Hematopoietic multipotent progenitor cell treated with erythropoietin and hydrocortisone succinate and interleukin-3 and kit ligand, for 4 days (in vitro differentiated cells): ENCODE measurements around the gene SREBF2.
A peak's percentile ranks its signal among the peaks of the same experiment; 100 is the strongest.

Experiments used
- DNase-seq: peaks from one replicate; pipeline ENCODE4 v3.0.0-alpha.2; 2015

Gene SREBF2

DNA sequence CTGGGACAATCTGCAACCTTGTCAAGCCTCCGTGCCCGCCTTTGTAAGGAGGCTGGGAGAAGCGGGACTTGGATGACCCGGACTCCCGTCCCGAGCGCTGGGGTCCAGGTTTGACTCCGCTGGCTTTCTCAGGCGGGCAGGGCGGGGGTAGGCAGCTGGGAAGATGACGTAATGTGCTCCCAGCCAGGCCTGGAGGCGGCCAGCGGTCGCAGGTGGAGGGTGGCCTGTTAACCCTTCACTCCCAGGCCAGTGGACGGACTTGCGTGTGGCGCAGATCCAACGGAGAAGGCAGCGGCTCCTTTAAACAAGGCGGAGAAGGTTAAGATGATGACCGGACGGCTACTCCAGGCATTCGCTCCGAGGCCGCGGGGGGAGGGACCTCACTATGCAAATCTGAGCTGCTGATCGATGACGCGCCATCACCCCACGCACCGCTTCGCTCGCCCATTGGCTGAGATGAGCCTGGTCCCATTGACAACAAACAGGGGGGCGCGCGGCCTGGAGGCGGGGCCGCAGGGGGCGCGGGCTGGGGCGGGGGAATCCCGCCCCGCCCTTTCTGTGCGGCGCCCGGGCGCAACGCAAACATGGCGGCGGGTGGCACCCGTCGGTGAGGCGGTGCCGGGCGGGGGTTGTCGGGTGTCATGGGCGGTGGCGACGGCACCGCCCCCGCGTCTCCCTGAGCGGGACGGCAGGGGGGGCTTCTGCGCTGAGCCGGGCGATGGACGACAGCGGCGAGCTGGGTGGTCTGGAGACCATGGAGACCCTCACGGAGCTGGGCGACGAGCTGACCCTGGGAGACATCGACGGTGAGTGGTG, at the start of gene SREBF2:
Gene SREBF2 (plus strand): TSS at position 553 of the 816 bp plus-strand sequence. CDS start 166 bp downstream, at position 719.
- peak; percentile 100 for DNase-seq

DNA sequence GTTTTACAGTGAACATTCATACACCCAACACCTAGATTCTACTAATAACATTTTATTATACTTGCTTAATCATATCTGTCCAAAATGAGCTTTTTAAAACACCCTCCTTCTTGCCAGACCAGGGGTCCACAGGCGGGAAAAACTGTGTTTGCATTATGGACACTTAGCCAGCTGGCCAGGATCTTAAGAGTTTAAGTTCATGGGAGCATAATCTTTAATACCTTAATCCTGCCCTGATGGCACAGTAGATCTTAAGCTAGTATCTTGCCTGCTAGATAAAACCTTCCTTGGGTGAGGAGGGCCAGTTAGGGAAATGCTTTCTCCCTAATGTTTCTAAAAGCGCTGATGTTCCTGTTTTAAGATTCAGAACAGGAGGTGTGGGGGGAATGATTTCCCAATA, 45.6 kb upstream of the SREBF2 start:
- DNase-seq = no peak

DNA sequence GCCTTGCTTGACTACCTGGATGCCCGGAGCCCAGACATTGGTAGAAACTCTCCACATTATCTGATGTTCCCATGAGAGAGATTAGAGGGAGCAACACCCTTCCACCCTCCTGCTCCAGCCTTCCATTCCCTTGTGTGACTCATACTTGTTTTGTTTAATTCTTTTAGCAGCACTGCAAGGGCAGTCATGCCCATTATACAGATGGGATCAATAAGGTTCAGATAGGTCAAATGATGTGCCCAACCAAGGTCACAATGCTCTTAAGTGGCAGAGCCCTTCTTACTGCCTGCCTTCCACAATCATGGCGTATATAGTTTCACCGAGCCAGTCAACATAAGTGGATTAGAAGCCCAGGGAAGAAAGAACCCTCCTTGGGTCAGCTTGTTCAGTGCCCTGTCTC, 39.0 kb upstream of the SREBF2 start:
- no peak for DNase-seq

DNA sequence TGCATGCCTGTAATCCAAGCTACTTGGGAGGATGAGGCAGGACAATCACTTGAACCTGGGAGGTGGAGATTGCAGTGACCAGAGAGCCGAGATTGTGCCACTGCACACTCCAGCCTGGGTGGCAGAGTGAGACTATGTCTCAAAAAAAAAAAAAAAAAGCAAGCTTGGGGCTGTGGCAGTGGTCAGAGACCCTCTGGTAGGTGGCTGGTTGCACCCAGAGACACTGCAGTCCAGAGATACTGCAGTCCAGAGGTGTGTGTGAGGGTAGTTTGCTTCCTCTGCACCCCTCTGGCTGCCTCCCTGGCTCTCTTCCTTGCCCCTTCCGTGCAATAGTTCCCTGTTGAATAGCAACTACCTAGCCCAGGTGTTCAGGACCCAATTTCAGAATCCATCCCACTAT, 34.2 kb upstream of the SREBF2 start:
- DNase-seq = no peak

DNA sequence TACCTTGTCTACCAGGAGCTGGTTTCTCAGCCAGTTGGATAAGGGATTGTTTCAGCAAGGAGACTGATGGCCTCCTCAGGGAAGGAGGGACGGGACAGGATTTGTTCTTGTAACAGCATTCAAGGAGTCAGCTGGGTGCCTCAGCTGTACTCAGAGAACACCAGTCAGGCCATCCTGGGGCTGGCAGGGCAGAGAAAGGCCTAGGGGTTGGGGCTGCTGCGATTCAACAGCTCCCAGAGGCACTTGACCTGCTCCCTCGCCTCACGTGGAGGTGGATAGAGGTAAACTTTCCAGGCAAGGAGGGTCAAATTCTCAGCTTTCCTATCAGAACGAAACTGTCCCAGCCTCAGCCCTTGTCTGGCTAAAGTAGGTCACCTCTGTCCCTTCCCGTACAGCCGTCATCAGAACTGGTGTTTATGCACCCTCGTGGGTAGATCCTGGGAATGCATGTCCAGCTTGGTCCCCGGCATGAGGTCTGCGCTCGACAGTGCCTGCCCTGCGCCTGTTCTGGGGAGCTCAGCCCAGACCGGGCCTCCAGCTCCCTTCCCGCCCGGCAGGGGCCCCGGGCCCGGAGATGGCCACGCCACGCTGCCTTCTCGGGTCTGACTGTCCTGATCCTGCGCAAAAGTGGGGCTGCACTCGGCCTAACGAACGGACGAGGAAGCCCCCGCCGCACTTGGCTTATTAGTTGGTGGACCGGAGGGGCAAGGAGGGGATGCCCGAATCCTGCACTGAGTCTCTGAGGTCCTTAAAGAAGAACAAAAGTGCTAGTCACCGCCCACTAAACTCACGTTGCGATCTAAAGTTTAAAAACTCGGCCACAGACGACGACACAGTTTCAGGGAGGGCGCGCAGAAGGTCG, 33.2 kb upstream of the SREBF2 start:
- no peak for DNase-seq

DNA sequence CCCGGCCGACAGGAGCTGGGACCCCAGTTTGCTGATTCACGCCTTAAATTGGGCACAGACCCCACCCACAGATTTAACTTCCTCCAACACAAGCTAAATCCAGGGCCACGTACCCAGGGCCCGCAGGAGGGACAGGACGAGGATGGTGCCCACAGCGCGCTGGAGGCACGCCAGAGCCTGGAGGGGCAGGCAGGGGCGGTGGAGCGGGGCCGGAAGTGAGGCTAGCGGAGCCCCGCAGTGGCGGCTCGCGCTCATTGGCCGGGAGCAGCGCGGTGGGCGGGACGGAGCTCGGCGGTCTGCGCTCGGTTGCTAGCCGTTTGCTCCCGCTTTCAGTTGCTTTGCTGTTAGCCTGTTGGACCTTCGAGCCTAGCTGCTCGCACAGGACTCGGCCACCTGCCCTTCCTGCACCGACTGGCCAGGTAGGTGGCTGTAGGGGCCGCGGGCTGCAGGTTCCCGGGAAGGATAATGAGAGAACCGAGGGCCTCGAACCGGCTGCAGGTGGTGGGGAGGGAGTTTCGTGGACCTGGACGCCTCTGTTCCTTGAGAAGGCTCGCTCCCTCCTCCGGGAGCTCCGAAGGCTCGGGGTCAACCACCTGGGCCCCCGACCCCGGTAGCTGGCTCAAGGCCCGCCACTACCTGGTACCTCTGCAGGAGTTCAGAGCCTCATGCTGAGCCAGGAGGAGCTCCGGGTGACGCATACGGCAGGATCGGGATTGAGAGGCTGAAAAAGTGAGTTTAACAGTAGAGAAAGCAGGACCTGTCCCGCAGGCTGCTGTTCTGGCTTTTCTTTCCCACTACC, 32.4 kb upstream of the SREBF2 start, which contains the start of gene CCDC134:
Gene CCDC134 (plus strand): TSS at position 332 of the 799 bp plus-strand sequence. CDS start 8,212 bp downstream, outside the sequence.
- peak; percentile 97 for DNase-seq

DNA sequence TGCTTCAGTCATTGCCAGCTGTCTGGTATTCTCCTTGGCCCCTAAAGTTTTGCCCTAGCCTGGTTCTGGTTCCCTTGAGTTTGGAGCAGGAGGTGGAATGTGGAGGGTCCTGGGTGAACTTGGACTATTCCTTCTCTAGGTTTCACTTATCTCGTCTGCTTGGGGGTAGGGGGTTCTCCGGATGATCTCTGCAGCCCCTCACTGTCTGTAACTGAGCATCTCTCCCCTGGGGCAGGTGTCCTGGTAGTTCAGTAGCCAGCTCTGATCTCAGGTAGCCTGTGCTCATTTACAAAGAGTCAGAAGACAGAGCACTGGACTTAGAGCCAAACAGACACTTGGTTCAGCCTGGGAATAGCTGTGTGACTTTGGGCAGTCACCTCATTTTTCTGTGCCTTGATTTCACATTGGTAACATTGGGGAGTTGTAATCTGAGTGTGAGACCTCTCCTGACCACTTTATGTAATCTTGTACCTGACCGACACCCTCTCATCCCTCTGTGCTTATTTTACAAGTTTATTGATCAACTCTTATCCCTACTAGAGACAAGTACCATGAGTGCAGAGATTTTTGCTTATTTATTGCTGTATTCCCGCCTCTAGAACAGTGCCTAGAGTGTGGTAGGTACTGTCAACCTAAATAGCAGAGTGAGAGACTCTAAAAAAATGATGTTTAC, 31.6 kb upstream of the SREBF2 start:
- DNase-seq = no peak

DNA sequence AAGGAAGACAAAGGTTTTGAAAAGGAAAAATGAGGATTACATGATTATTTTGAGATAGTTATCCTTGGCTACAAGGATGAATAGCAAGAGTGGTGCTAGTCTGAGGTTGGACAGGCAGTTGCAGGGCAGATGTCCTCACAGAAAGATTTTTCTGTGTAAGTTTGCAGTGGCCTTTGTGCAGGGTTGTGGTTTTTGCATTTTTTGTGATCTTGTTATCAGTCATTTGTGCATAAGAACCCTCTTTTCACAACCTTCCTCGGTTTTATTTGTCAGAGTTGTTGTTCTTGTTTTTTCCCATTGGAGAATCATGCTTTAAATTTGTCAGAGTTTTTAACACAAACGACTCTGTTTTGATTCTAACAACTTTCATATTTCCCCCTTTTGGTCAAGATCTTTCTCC, 31.0 kb upstream of the SREBF2 start:
- no peak for DNase-seq

DNA sequence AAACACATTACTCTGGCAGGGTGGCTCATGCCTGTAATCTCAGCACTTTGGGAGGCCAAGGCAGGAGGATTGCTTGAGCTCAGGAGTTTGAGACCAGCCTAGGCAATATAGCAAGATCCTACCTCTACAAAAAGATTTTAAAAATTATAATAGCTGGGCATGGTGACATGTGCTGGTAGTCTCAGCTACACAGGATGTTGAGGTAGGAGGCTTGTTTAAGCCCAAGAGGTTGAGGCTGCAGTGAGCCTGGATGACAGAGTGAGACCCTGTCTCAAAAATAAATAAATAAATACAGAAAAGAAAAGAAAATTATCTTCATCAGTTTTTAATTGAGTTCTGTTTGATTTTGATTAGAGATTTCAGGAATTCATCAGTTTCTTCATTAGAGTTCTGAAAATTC, 27.3 kb upstream of the SREBF2 start:
- no peak for DNase-seq

DNA sequence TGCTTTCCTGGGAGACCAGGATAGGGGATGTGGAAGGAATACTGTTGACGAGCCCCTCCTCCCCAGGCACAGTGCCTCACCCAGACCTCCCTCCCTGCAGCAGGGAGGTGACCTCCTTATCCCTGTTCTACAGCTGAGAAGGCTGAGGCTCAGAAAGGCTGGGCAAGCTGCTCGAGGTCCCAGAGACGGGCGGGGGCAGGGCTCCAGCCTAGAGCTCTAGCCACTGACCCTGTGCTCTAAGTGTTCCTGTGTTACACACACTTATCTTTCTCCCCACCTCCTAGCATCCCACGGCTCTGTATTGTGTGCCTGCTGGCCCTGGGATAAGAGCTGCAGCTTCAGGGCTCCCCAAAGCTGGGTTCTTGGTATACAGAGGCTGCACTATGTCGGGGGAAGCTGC, 24.5 kb upstream of the SREBF2 start:
- DNase-seq = peak; percentile 67

DNA sequence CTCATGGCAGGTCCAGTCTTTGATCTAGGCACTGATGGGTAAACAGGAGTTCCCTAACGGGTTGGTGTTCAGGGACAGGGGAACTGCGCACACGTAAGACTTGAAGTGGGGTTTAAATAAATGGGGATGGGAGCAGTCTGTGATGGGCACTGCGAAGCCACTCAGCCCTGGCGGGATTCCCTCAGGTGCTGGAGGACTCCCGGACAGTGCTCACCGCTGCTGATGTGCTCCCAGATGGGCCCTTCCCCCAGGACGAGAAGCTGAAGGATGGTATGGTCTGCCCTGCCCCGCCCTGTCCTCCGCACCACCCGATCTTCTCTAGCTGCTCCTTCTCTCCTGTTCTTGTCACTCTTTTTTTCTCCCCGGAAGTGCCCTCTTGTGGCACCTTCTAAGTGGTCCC, 22.9 kb upstream of the SREBF2 start:
- no peak for DNase-seq

DNA sequence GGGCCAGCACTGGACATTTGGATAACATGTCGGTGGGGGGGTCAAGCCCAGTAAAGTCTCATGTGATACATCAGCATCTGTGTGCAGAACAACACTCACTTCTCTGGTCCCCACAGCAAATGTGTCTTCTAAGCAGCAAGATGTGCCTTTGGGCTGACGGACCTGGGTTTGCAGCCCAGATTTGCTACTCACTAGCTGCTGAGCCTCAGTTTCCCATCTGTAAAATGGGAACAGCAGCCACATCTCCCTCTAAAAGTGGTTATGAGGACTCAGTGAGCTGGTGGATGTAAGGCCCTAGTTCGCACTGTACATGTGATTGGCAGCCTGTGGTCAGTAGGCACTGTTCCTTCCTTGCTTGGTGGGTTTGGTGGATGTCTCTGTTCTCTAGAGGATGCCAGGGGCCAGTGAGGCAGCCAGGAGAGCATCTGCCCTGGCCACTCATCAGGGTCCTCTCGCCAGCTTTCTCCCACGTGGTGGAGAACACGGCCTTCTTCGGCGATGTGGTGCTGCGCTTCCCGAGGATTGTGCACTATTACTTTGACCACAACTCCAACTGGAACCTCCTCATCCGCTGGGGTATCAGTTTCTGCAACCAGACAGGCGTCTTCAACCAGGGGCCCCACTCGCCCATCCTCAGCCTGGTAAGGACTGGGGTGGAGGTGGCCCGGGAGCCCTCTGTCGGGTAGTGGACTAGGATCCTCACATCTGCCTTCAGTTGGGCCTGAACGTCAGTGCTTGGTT, 19.9 kb upstream of the SREBF2 start:
- no peak for DNase-seq

DNA sequence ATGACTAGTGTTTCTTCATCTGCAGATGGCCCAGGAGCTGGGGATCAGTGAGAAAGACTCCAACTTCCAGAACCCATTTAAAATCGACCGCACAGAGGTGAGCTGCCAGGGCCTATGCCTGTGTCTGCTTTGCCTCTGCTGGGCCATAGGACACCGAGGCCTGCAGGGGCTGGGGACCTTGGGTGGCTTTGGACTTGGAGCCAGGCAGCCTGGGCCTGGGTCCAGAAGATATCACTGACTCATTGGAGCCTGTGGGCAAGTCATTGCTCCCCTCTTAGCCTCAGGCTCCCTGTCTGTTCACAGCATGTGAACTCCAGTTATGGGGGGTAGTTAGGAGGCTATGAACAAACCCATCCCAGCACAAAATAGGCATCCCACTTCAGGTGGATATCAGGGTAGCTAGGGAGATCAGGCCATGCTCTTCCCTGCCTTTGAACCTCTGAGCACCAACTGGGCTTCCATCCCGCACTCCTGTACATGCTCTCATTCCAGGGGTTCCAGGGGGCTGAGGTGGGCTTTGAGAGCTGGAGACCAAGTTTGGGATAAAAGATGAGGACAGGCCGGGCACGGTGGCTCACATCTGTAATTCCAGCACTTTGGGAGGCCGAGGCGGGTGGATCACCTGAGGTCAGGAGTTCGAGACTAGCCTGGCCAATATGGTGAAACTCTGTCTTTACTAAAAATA, 19.0 kb upstream of the SREBF2 start:
- DNase-seq = no peak

DNA sequence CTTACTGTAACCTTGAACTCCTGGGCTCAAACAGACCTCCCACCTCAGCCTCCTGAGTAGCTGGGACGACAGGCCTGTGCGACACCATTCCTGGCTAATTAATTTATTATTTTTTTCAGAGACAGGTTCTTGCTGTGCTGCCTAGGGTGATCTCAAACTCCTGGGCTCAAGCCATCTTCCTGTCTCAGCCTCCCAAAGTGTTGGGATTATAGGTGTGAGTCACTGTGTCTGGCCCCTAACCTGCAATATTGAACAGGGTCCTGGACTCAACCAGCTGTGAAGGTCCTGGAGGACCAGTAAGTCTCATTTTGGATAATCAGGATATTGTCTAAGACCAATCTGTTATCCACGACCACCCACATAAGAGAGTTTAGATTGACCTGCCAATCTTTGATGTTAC, 17.2 kb upstream of the SREBF2 start:
- DNase-seq = no peak

DNA sequence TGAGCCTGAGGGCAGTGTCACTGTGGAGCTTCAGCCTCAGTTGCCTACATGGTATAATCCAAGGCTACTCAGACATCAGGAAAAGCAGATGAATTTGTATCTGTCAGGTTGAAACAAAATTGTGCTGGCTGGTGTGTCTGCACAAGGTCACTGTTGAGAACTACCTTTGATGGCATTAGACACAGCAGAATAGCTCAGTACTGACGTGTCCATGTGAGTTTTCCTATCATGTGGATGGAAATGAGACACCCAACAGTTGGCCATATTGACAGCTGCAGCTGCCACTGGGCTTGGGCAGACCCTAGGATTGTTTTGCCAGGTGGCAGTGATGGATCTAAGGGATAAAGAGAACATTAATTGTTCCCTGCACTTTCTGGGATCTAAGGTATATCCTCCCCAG, 16.7 kb upstream of the SREBF2 start:
- DNase-seq = no peak

DNA sequence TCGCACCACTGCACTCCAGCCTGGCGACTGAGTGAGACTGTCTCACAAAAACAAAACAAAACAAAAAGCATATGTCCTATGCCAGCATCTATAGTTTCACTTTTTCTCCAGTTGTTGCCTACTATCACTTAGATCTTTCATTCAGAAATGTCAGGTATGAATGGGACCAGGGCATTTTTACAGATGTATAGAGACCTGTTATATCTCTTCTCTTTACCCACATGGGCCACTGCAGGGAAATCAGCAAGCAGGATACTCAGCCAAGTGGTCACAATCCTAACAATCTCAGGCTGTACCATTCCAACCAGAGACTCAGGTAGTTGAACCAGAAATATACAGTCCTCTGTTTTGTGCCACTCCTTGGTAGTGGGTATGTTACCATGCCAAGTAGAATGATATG, 16.0 kb upstream of the SREBF2 start:
- no peak for DNase-seq

DNA sequence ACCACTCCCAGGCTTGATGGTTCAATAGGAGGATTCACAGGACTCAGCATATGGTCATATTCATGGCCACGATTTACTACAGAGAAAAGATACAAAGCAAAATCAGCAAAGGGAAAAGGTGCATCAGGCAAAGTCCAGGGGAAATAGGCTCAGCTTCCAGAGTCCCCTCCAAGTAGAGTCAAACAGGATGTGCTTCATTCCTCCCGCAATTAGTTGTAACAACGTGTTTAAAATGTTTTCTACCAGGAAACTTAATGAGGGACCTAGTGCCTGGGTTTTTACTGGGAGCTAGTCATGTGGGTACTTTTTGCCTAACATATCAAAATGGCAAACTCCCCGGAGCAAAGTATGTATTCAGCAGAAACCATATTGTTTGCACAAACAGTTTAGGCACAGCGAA, 14.9 kb upstream of the SREBF2 start:
- DNase-seq = no peak

DNA sequence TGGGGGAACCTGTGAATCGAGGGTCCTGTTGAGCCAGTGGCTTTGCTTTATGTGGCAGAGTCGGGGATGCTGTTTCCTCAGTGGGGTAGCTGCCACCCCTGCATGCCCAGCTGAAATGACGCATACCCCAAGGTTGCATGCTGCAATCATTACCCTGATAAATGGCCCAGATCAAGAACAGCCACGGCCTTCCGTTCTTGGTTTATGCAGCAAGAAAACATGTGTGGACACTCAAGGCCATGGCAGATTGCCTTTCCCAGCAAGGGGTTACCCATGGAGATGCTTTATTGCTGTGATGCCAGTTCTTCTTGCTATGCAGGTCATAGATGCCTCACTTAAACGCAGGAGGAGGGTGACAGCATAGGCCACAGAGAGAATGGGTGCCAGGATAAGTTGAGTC, 14.3 kb upstream of the SREBF2 start:
- DNase-seq = no peak

DNA sequence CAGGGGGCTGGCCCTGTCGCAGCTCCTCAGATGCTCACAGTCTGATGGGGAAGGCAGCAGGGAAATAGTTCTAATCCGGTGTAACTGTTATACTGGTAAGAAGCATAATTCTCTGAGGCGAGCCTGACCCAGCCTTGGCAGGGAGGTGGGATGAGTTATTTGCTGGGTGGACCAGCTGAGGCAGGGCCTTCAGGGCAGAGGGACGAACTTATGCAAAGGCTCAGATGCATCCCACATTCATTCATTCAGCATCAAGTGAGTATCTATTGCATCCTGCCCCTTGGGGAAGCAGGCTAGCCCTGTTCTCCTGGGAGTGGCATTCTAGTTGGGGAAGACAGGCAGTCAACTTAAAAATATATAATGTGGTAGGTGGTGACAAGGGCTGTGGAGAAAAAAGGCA, 13.6 kb upstream of the SREBF2 start:
- DNase-seq = no peak

DNA sequence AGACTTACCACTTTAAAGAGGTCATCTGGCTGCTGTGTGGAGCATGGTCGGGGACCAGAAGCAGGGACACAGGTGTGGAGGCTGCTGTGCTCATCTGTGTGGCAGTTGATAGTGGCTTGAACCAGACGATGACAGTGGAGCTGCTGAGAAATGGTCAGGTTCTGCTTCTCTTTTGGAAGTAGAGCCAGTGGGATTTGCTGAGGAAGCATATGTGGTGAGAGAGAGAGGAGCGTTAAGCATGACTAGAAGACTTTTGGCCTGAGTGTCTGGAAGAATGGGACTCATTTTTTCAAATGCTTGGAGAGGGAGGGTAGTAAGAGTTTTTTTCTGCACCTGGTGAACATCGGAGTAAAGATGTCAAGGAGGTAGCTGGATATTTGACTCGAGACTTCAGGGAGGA, 12.5 kb upstream of the SREBF2 start:
- no peak for DNase-seq
